Left cardiac atrium (tissue), 4 donors: ENCODE data around the gene GEMIN5. TPM values are rescaled to one million over a fixed set of nuclear protein-coding genes. Genes with fewer than 3 reads are reported as not detected.

ENCODE experiments used
- ATAC-seq, 2 donors: fragments of 200-7000 bp; cut with Tn5 transposase; one replicate each; pipeline ENCODE4 v1.9.1; 2020; ENCODE audit warnings: mild to moderate bottlenecking in 2 of 2, moderate library complexity in 2 of 2
- DNase-seq: peaks from one replicate; pipeline ENCODE4 v3.0.0-alpha.2; 2020
- intact Hi-C, 2 donors: fragments of 100-400 bp; cut with DNase I; formaldehyde crosslinking; loops; one replicate each; pipeline versions ENCODE4 v1.14.1 to v1.15.1; 2022 to 2023
- total RNA-seq, 2 donors: library from RNA; stranded (reverse); fragmentation: NEBNext Ultra II Directional; extraction: Animal tissue kit (Norgen Biotek cat#: 25700); gene quantifications; one replicate each; pipeline ENCODE4 v1.2.1, GENCODE V29; 2021
- donor health status: DM: no; HTN: yes; CAD: no.
- donor health status: DM: no; HTN: yes; CAD: no; lungs with severe emphysema.
- donor health status: DM: yes; HTN: yes; CAD: no.
- donor health status: Dilated cardiomyopathy.

Gene GEMIN5
- total RNA-seq, 2 donors from 2014 or later, result 11.7 to 14.3 TPM

DNA sequence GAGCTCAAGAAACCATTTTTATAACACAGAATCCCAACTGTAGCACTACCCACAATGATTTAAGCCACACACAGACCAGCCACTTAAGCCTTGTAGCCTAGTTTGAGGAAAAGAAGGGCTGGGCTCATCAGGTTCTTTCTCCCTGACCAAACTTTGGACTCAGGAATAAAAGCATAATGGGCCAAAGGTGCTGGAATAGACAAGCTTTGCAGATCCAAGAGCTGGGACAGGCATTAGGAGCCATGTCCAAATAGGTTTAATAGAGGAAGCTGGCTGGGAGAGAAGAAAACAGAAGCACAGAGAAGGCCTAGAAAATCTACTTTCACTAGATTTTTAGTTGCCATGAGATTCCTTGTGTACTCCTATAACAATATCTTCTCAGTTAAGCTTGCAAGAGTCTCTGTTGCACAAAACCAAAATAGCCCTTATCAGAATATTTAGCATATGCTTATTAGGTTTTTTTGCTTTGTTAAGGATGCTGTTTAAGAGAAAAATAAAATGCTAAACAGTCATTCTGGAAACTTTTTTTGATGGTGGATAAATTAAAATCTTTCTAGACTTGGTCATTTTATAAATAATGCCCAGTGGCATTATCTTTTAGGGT, 41.3 kb downstream of the GEMIN5 start:
- no peak for DNase-seq
- intact Hi-C loops, result no loop called here
- ATAC-seq, result no peak

DNA sequence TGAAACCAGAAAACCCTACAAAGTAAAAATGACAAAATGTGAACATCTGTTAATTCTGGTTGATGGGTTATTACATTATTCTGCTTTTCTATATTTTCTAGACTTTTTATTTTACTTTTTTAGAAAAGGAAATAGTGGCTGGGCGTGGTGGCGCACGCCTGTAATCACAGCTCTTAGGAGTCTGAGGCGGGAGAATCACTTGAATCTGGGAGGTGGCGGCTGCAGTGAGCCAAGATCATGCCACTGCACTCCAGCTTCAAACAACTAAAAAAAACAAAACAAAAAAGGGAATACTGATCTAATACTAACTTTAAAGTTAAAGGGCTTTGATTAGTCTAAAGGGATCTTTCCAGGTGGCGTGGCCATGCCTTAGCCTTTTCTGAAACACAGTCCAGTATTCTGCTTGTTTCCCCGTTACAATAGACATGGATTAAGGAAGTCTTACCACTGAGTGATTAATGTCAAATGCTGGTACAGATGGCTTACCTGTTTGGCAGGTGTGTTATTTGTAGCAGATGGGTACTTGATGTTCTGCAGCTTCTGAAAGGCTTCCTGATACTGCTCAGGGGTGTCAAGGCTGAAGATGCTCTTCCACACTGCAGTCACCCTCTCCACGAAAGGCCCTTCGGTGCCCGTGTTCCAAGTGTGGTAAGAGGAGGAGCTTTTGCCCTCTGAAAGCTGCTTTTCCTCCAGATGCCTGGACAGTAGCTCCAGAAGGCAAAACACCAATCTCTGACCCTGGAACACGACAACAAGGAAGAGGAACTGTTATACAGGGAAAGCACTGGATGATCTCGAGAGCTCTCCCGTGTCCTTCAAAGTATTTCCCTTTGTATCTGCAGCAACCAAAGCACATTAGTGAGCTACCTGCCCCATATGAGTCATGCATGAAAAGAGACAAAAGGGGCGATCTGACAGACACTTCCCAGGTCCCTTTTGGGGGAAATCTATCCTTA, 42.1 kb downstream of the GEMIN5 start:
- no peak for DNase-seq
- intact Hi-C loops, result no loop called here
- no peak for ATAC-seq

DNA sequence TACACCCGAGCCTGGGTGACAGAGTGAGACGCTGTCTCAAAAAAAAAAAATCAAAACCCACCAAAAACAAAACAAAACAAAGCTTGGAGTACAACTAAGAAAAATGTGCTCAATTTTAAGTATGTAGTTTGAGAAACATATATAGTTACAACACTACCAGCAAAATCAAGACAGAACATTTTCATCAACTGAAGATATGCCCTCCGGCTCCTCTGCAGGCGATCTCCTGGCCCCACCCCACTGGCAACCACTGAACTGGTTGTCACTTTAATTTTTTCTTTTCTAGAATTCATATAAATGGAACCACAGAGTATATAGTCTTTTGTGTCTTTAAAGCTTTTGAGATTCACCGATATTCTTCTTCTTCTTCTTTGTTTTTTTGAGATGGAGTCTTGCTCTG, 44.6 kb downstream of the GEMIN5 start:
- DNase-seq (no peak), ATAC-seq (no peak)
- intact Hi-C loops, result no loop called here

DNA sequence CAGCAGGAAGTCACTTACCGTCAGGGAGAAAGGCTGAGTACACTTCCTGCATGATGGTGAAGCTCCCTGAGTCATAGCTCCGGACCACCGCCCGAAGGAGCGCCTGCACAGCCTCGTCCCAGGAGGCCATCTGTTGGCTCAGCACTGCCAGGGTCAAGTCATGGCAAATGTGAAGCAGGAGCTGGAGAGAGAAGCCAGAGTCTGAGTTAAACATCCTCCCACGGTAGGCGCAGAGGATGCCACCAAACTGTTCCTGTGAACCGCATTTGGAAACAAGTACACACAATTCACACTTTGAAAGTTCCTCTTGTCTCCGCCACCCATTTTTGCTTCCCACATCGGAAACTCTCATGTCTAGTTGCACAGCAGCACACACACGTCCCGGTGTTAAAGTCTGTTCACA, 45.6 kb downstream of the GEMIN5 start:
- intact Hi-C loops, result no loop called here
- no peak for ATAC-seq
- DNase-seq, result no peak

DNA sequence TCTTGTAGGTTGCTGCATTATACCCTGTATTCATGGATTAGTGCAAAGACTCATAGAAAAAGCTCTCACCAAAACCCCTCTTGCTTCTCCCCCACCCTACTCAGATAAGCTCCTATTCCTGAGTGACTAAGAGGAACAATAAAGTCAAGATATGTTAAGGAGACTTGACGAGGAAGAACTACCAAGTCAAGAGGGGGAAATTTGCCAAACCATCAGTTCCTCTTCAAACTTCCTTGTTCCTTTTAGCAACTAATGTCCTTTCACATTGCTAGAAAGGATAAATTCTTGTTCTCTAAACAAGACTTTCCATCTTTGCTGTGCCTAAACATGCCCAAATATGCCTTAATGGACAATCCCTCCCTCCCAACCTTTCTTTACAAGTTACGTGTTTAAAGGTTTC, 52.6 kb downstream of the GEMIN5 start:
- ATAC-seq, result no peak
- no peak for DNase-seq
- intact Hi-C loops, result no loop called here

DNA sequence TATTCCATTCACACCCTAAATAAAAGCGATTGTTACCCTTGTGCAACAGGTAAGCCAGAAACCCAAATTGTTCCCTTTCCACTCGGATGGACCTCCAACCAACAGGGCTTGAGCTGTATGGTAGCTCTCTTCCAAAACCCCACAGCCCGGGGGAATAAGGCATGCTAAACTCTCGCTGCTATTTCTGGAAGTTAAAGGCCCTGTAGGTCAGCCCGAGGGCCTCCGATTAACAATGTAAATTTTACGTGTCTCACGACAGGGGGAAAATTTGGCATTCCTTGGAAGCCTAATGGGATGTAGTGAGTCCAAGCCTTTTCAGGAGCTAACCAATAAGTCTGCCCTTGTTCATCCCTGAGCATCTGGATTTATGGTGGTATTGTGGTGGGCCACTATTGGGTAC, 53.6 kb downstream of the GEMIN5 start:
- no peak for ATAC-seq
- no peak for DNase-seq
- intact Hi-C loops, result no loop called here

DNA sequence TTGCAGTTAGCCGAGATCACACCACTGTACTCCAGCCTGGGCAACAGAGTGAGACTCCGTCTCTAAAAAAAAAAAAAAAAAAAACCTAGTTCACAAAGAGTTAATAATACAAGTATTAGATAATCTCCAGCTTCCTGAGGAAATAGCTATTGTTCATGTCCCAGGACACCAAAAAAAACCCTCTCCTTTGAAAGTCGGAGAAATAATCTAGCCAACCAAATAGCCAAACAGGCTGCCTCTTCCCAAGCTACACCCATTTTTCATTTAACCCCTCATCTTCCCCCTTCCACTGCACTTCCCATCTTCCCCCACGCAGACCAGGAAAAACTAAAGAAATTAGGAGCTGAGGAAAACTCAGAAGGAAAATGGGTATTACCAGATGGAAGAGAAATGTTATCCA, 56.0 kb downstream of the GEMIN5 start:
- no peak for DNase-seq
- ATAC-seq, result no peak
- intact Hi-C loops, result no loop called here

DNA sequence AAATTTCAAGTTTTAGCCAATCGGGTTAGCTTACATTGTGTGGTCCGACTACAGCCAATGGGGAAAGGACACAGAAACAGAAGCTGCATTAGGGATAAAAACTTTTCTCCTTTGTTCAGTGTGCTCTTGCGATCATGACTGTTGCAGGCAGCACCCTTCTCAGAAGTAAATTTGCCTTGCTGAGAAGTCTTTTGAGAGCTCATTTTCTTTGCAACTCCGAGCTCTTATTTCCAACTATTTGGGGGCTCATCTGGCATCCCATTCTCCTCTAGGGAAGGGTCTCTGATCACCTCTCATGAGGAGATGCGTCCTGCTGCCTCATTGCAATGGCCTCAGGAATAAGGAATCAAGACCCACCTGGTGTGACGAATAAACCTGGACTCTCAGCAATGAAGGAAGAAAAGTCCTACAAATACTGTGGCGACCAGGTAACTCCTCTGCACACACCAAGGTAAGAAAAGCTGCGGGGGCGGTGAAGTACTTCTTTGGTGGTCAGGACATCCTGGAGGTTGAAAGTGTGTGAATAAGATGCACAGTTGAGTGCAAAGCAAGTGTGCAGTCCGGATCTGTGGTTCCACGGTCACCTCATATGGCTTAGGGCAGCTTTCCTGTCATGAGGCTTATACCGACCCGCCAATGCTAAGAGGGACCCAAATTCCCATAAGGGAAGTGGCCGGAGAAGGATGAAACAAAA, 59.2 kb downstream of the GEMIN5 start:
- intact Hi-C loops, result no loop called here
- ATAC-seq (no peak), DNase-seq (no peak)

DNA sequence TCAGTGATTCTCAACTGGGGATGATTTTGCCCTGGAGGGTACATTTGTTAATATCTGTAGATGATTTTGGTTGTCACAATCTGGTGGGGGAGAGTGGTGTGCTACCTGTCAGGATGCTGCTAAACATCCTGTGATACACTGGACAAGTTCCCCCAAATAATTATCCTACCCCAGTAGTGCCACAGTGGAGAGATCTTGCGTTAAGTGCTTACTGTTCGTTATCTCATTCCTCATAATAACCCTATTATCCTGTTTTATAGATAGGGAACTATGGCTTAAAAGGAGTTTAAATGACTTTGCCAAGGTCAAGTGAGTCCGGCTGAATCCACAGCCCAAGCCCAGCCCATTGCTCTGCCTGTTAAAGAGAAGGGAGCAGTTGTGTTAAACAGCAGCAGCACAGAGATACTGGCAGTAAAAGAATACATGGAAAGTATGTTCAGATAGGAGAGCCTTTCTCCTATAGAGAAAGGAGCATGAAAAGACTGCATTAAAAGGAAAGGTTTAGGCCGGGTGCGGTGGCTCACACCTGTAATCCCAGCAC, 64.2 kb downstream of the GEMIN5 start:
- ATAC-seq, result no peak

DNA sequence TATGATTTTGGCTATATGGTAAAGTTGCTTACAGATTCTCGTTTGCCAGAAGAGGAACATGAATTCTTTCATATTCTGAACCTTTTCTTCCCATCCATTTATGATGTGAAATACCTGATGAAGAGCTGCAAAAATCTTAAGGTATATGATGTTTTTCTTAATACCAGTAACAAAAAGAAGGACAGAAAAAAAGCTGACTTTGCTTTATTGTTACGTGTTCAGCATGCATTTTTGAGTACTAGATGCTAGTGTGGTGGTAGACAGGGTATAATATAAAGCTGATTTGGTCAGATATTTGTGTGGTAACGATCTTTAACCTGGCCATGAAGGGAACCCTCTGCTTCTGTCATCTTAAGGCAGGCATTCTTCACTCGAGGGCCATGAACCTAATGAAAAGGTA, 66.3 kb downstream of the GEMIN5 start:
- no peak for ATAC-seq
- intact Hi-C loops, result no loop called here
- DNase-seq, result no peak

More for the DNA sequence above, 64.2 kb downstream of the GEMIN5 start:
- intact Hi-C loops, result no loop called here
- DNase-seq, result no peak

DNA sequence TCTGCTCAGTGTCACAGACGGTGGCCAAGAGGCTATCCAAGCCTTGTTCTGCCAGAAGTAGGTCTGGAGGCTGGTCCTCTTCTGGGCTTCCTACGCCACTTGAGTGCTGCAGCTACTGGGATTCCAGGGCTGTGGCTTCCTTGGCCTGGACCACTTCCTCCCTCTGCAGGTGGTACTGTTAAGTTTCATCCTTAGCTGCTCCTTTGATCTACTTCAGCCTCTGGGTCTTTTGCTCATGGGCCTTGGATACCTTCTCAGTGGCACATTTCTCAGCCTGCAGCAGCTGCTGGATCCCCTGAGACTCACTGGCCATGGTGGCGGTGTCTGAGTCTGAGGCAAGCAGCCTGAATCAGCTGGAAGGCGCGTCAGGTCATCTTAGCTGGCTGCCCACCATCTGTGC, 69.3 kb downstream of the GEMIN5 start:
- peak in 1 of 2 donors; percentile 24 for ATAC-seq
- no peak for DNase-seq
- intact Hi-C loops, result no loop called here

DNA sequence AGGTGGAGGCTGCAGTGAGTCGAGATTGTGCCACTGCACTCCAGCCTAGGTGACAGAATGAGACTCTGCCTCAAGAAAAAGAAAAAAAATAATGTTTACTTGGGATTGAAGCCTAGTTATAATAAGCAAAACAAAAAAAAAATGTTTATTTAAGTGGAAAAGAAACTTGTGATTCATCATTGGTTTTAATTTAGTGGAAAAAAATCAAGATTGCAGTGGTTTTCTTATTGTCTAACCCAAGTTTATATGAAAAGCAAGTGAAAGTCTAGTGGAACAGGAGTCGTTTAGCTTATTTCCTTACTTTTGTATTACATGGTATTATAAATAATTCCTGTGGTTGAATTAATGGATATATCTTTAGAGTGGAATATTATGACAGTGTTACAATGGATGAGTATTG, 71.2 kb downstream of the GEMIN5 start:
- ATAC-seq (no peak), DNase-seq (no peak)
- intact Hi-C loops, result no loop called here

DNA sequence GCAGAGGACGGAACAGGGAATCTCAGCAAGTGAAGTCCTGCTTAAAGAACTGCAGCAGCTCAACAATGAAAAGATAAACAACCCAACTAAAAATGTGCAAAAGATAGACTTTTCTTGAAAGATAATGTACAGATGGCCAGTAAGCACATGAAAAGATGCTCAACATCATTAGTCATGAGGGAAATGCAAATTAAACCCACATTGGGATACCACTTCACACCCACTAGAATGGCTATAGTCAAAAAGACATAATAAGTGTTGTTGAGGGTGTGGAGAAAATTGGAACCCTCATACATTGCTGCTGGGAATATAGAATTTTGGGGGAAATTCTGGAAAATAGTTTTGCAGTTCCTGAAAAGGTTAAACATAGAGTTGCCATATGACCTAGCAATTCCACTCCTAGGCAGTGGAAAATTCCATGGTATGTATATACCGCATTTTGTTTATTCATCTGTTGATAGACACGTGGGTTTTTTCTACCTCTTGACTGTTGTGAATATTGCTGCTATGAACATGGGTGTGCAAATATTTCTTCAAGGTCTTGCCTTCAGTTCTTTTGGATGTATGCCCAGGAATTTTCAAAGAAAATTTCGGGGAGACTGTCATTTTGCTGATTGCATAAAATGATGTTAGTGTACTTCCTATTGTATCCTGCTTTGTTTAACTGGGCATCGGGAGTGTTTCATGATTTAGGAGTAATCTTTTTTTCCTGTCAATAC, 72.4 kb downstream of the GEMIN5 start:
- DNase-seq (no peak), ATAC-seq (no peak)
- intact Hi-C loops, result no loop called here

DNA sequence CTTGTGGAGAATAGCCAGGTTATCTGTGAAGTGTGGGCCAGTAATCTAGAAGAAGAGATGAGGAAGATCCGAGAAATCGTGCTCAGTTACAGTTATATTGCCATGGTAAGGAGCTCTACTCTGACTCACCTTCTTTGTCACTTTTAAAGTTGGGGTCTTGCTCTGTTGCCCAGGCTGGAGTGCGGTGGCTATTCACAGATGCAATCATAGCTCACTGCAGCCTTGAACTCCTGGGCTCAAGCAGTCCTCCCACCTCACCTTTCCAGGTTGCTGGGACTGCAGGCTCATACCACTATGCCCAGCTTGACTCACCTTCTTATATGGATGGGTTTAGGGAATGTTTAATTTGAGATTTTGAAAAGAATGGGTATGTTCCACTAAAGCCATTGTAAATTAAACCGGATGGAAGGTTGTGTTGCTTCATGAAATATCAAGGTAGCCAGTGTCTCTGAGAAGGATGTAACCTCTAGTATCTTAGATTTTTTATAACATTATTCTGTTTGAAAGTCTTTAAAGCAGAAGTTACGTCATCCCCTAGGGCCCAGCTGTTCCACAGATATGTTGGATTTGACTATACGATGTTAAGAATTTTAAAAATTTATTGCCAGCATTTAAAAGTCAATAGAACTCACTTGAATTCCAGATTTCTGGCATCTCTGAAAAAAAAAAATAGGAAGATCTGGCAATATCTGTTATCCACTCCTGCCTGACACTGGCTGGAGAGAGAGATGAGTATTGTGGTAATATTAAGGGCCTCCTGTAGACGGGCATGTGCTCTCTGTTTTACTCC, 74.5 kb downstream of the GEMIN5 start:
- DNase-seq (no peak), ATAC-seq (no peak)
- intact Hi-C loops, result no loop called here

DNA sequence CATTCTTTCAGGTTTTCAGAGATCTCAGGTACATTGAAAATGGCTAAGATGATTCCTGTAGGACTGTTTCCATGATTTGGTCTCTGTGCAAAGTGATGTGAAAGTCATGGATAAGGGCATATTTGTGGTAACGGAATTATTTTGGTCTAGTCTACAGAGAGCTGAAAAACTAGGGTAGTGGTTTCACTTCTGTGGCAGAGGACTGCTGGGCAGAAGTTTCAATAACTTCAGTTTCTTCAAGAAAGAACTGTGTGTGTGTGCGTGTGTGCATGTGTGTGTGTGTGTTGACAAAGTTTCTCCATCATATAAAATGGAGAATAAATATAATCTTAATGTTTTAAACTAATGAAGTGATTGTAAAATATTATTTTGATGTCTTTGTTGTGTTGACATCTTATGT, 75.2 kb downstream of the GEMIN5 start:
- no peak for ATAC-seq
- intact Hi-C loops, result no loop called here
- no peak for DNase-seq

DNA sequence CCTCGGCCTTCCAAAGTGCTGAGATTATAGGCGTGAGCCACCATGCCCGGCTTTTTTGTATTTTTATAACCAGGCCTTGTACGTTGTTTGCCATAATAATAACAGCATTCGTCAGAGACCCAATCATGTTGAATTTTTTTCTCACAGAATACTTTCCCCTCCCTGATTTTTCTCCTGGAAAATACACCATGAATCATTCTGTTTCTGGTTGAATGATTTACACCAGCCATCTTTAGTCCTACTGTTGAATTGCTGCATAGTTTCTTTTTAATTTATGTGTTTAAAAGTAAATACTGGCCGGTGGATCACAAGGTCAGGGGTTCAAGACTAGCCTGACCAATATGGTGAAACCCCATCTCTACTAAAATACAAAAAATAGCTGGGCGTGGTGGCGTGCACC, 76.1 kb downstream of the GEMIN5 start:
- ATAC-seq, result no peak
- no peak for DNase-seq
- intact Hi-C loops, result no loop called here

DNA sequence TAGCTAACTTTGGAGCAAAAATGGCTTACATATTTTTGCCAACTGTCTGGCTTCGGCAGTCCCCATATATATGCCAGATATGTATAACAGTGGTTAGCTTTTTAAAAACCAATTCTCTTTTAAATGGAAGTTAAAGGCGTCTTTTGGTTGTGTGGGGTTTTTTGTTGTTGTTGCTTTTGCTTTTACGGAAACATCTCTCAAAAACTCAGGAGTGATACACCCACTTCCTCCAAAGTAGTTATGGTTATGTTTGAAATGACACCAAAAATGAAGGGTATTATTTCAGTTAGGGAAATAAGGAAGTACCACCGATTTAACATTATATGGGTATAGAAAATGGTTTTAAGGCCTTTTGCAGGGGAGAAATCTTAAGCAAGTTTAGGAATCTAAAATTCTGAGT, 77.2 kb downstream of the GEMIN5 start:
- ATAC-seq, result no peak
- intact Hi-C loops, result no loop called here

DNA sequence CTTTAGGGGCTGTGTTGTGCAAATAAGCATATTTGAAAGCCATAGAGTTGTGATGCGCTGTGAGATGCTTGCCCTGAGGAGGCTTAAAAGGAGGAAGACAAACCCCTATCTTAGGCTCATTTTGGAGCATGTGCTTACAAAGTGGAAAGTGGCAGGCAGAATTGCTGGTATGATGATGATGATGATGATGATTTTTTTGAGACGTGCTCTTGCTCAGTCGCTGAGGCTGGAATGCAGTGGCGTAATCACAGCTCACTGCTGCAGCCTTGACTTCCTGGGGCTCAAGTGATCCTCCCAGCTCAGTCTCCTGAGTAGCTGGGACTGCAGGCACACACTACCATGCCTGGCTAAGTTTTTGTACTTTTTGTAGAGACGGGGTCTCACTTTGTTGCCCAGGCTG, 77.9 kb downstream of the GEMIN5 start:
- intact Hi-C loops, result no loop called here
- no peak for DNase-seq
- ATAC-seq, result no peak

More for the DNA sequence above, 77.2 kb downstream of the GEMIN5 start:
- DNase-seq, result no peak
